HepG2 (cell line): ENCODE data around the gene ZMYND10. TPM values are rescaled to one million over a fixed set of nuclear protein-coding genes. Genes with fewer than 3 reads are reported as not detected.
A peak's percentile ranks its signal among the peaks of the same experiment; 100 is the strongest.

ENCODE experiments used
- ATAC-seq: fragments of 200-7000 bp; cut with Tn5 transposase; 3 replicates; pipeline ENCODE4 v1.9.1; 2020; ENCODE audit warnings: mild to moderate bottlenecking, moderate library complexity
- BruUV-seq: library from RNA; stranded (reverse); fragments of 400-500 nt; replicated peaks from 2 replicates; lab custom pipeline; 2021; lab: Mats Ljungman, UMichigan
- CTCF ChIA-PET: fragments of 300-600 bp; formaldehyde crosslinking; extraction: SDS; loops from one replicate; lab custom pipeline; 2021; ENCODE audit warnings: low total read pairs, inconsistent platforms, low intra/inter-chr PET ratio; lab: Yijun Ruan, JAX
- POLR2A ChIA-PET: fragments of 350-600 bp; sonication (Branson Sonifier 250); formaldehyde crosslinking; loops from one replicate; lab custom pipeline; 2020; ENCODE audit warnings: antibody characterized with exemption, inconsistent platforms; lab: Yijun Ruan, JAX
- DNase-seq: peaks from one replicate; pipeline ENCODE4 v3.0.0-alpha.2; 2015; ENCODE audit warnings: low spot score
- FAIRE-seq: peaks from 3 replicates; lab custom pipeline; 2011; peaks lifted over from hg19 to GRCh38; lab: Jason Lieb, UNC
- H2AFZ ChIP-seq: one replicate; pipeline ENCODE4 v1.6.1; 2011; ENCODE audit warnings: low read length, inconsistent platforms
- H3K27ac ChIP-seq: fragments of 300-600 bp; 3 replicates; pipeline ENCODE4 v1.8.0; 2011; ENCODE audit warnings: mixed run types, mild to moderate bottlenecking, mixed read lengths, low read length, inconsistent platforms; ENCODE audit not compliant: insufficient read depth; ENCODE audit errors: extremely low read length
- H3K27me3 ChIP-seq, 2 experiments: fragments of 200-600 bp in 1 of 2; 2 replicates in 1 of 2; 3 replicates in 1 of 2; pipeline versions ENCODE4 v1.6.0 to v1.8.0; 2011; ENCODE audit warnings: low read length in 2 of 2, mild to moderate bottlenecking in 2 of 2, moderate library complexity in 2 of 2, inconsistent platforms in 1 of 2; ENCODE audit not compliant: insufficient read depth in 2 of 2, control insufficient read depth in 1 of 2
- H3K36me3 ChIP-seq, 2 experiments: fragments of 200-600 bp in 1 of 2; replicated peaks in 1 of 2; 2 replicates in 1 of 2; 3 replicates in 1 of 2; pipeline versions ENCODE4 v1.5.1 to v1.8.0; 2011; ENCODE audit warnings: low read length in 2 of 2, inconsistent platforms in 1 of 2; ENCODE audit not compliant: insufficient read depth in 2 of 2, control insufficient read depth in 1 of 2
- H3K4me1 ChIP-seq: 2 replicates; pipeline ENCODE4 v1.5.1; 2012; ENCODE audit warnings: low read length, inconsistent platforms; ENCODE audit not compliant: insufficient read depth
- H3K4me2 ChIP-seq: 2 replicates; pipeline ENCODE4 v1.6.0; 2011; ENCODE audit warnings: low read depth, low read length, inconsistent platforms
- H3K4me3 ChIP-seq, 3 experiments: fragments of 200-600 bp in 1 of 3; sonication (generic), shearing (Covaris generic) in 1 of 3; replicated peaks in 1 of 3; 2 replicates each; pipeline ENCODE4 v1.5.1; 2011 to 2016; ENCODE audit warnings: low read length in 3 of 3, inconsistent platforms in 2 of 3, low read depth in 2 of 3, mild to moderate bottlenecking in 2 of 3, control low read depth in 1 of 3, mixed read lengths in 1 of 3; ENCODE audit not compliant: insufficient read depth in 1 of 3
- H3K79me2 ChIP-seq: one replicate; pipeline ENCODE4 v1.6.1; 2011; ENCODE audit warnings: low read length, inconsistent platforms; ENCODE audit not compliant: insufficient read depth
- H3K9ac ChIP-seq: 2 replicates; pipeline ENCODE4 v1.6.0; 2011; ENCODE audit warnings: mild to moderate bottlenecking, low read depth, low read length, inconsistent platforms; ENCODE audit not compliant: insufficient read depth
- H3K9me3 ChIP-seq: 2 replicates; pipeline ENCODE4 v1.5.1; 2012; ENCODE audit warnings: mild to moderate bottlenecking, low read length
- H4K20me1 ChIP-seq: 2 replicates; pipeline ENCODE4 v1.6.0; 2011; ENCODE audit warnings: inconsistent platforms, mild to moderate bottlenecking, low read length, moderate library complexity; ENCODE audit not compliant: insufficient read depth
- ATF7 ChIP-seq, 2 experiments: fragments of 450-650 bp in 1 of 2; sonication (generic) in 1 of 2; formaldehyde crosslinking in 1 of 2; IDR thresholded peaks; 2 replicates each; pipeline versions ENCODE4 v1.4.0 to v1.6.1; 2016 to 2020; ENCODE audit warnings: antibody characterized with exemption in 1 of 2, mild to moderate bottlenecking in 1 of 2, missing genetic modification reagents in 1 of 2
- CREB1 ChIP-seq, 2 experiments: fragments of 450-650 bp in 1 of 2; IDR thresholded peaks; 2 replicates each; pipeline ENCODE4 v1.6.1; 2016 to 2017; ENCODE audit warnings: control low read depth in 1 of 2, mild to moderate bottlenecking in 1 of 2, missing compliant biosample characterization in 1 of 2, missing genetic modification characterization in 1 of 2
- GABPB1 ChIP-seq: IDR thresholded peaks from 2 replicates; pipeline ENCODE4 v1.6.1; 2016; ENCODE audit warnings: mild to moderate bottlenecking, missing genetic modification reagents, moderate library complexity, missing compliant biosample characterization
- GATAD2A ChIP-seq: IDR thresholded peaks from 2 replicates; pipeline ENCODE4 v1.6.1; 2016
- KDM6A ChIP-seq: IDR thresholded peaks from 2 replicates; pipeline ENCODE4 v1.6.1; 2016; ENCODE audit warnings: low read depth
- MTA1 ChIP-seq: sonication (generic); formaldehyde crosslinking; IDR thresholded peaks from 2 replicates; pipeline ENCODE4 v1.4.0; 2020; ENCODE audit warnings: missing genetic modification reagents, mild to moderate bottlenecking, borderline replicate concordance
- PRPF4 ChIP-seq: fragments of 200-400 bp; formaldehyde crosslinking; IDR thresholded peaks from 2 replicates; pipeline ENCODE4 v1.6.1; 2016; ENCODE audit warnings: low read length, low read depth; ENCODE audit not compliant: poor library complexity, severe bottlenecking
- ZNF431 ChIP-seq: sonication (generic); formaldehyde crosslinking; IDR thresholded peaks from 2 replicates; pipeline ENCODE4 v1.9.0; 2022; ENCODE audit warnings: missing genetic modification reagents, low read depth, mild to moderate bottlenecking, borderline replicate concordance
- WGBS: methylation state at CpG from one replicate; pipeline ENCODE4 v1.1.6; 2017; ENCODE audit warnings: low lambda C conversion rate; 5-methylcytosine and 5-hydroxymethylcytosine counted together
- in situ Hi-C: cut with HindIII; loops from 2 replicates; pipeline ENCODE4 v1.10.0; 2017; ENCODE audit warnings: low pct_unique_long_range_greater_than_20kb; ENCODE audit not compliant: extremely low pct_ligation_motif_present
- intact Hi-C: fragments of 100-400 bp; cut with micrococcal nuclease; formaldehyde crosslinking; loops from one replicate; pipeline ENCODE4 v1.10.0; 2022; ENCODE audit not compliant: unreplicated experiment
- polyA plus RNA-seq, 8 experiments: library from polyadenylated mRNA; depleted of rRNA in 3 of 8; stranded (reverse) in 7 of 8; unstranded in 1 of 8; fragments of >200 nt; fragmentation: Illumina TruSeq in 4 of 8; extraction: Trizol in 4 of 8; gene quantifications; 2 replicates each; pipeline versions ENCODE4 v1.2.1 to v1.2.3, GENCODE V29; 2011 to 2016; ENCODE audit warnings: low read depth in 4 of 8, missing spikeins in 1 of 8, mixed read lengths in 1 of 8; ENCODE audit not compliant: insufficient read depth in 1 of 8
- total RNA-seq, 5 experiments: library from RNA; depleted of rRNA; stranded (reverse); fragments of >200 nt; fragmentation: Illumina TruSeq; extraction: Trizol; gene quantifications; 2 replicates each; pipeline ENCODE4 v1.2.3, GENCODE V29; 2016; ENCODE audit warnings: low read depth in 1 of 5
- TF ChIP-seq, protein P1 (sequence below): sonication (generic); formaldehyde crosslinking; IDR thresholded peaks from 2 replicates; pipeline ENCODE4 v1.8.1; 2023; ENCODE audit warnings: mild to moderate bottlenecking, missing genetic modification reagents, borderline replicate concordance

ZMYND10 gene
- total and polyA plus RNA-seq, 2 of the 13 experiments (the other 11 are each of a cell fraction or from before 2014, with no cell fraction given) = 0.60 to 0.74 TPM

DNA sequence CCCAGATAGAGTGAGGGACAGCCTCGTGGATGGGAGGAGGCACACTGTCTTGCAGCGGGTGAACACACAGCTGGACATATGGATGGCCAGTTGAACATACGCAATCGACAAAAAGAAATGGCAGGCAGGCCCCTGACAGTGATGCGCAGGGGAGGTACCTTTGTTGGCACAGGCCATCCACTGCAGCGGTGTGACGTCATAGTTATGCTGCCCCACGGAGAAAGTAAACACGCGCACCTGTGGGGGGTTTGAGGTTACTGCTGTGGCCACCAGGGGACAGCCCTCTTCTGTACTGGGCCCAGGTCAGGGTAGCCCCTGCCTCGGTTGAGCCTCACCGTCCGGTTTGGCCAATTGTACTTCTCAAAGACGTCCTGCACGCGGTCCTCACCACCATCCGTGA lies 33.2 kb upstream of the ZMYND10 start:
- ChIA-PET CTCF (no interaction called here), POLR2A (no interaction called here)
- no peak overlapping the region for H3K9ac ChIP-seq
- intact Hi-C loops (no loop called here), in situ Hi-C loops (no loop called here)
- H4K20me1 ChIP-seq = no peaks in the 10 kb centered on the region
- H3K27ac ChIP-seq = no peak overlapping the region
- H3K4me2 ChIP-seq = no peak overlapping the region
- peaks cover 9 to 29% of the 10 kb centered on the region in 2 experiments; a peak in 4 of 5 replicates for H3K27me3 ChIP-seq
- BruUV-seq = no TSS peak
- H2AFZ ChIP-seq = no peak overlapping the region
- ATAC-seq = no peak
- H3K36me3 ChIP-seq = no peaks in the 10 kb centered on the region
- no peak for DNase-seq
- H3K9me3 ChIP-seq = no peaks in the 10 kb centered on the region
- WGBS = 74% methylated on average over 10 of the region's 17 CpGs
- H3K4me3 ChIP-seq = no peak overlapping the region
- peak; percentile 97 for TF ChIP-seq CREB1 (IDR thresholded peaks at IDR 0.05)
- no peak for TF ChIP-seq CREB1 (CRISPR knock-in tag; IDR thresholded peaks at IDR 0.05)
- TF ChIP-seq ZNF431 (CRISPR knock-in tag) = no peak
- peak; percentile 96 for TF ChIP-seq ATF7 (IDR thresholded peaks at IDR 0.05)
- TF ChIP-seq ATF7 (CRISPR knock-in tag; IDR thresholded peaks at IDR 0.05) = no peak
- peaks cover 16% of the 10 kb centered on the region for H3K4me1 ChIP-seq
- no peaks in the 10 kb centered on the region for H3K79me2 ChIP-seq
- FAIRE-seq = no peak

DNA sequence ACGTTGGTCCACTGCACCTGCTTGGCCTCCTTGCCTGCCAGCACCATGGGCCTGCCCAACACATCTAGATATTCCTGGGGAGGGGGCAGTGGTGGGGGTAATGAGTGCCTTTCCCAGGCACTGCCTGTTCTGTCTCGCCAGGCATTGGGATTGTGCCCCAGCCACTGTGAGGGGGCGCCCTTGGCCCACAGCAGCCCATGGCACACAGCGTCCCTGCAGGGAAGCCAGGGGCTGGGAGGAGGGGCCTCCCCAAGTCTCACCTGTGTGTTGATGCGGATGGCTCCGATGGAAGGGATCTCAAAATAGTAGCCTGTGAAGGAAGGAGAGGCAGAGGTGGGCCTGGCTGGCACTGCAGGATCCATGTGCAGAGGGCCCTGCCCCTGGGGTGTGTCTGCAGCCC lies 32.5 kb upstream of the ZMYND10 start:
- Histone ChIP-seq H2AFZ (no peak overlapping the region), H3K4me2 (no peak overlapping the region), H3K9ac (no peak overlapping the region), H3K4me3 (no peak overlapping the region), H3K9me3 (no peaks in the 10 kb centered on the region), H3K4me1 (peaks cover 16% of the 10 kb centered on the region), H4K20me1 (no peaks in the 10 kb centered on the region), H3K36me3 (no peaks in the 10 kb centered on the region), H3K27ac (no peak overlapping the region)
- in situ Hi-C loops = no loop called here
- FAIRE-seq = no peak
- DNase-seq = no peak
- ATAC-seq = no peak
- POLR2A ChIA-PET = no interaction called here
- CTCF ChIA-PET = no interaction called here
- 0% methylated on average over 2 of the region's 6 CpGs for WGBS
- no TSS peak for BruUV-seq
- TF ChIP-seq MTA1 (CRISPR knock-in tag) = no peak
- TF ChIP-seq PRPF4 = no peak
- no peak for TF ChIP-seq GATAD2A
- TF ChIP-seq, protein P1, sequence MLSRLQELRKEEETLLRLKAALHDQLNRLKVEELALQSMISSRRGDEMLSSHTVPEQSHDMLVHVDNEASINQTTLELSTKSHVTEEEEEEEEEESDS = no peak
- no peak for TF ChIP-seq GABPB1 (CRISPR knock-in tag)
- no peak for TF ChIP-seq KDM6A (CRISPR knock-in tag)
- TF ChIP-seq, all 625 proteins: peak for 0
- intact Hi-C loops = no loop called here
- Histone ChIP-seq H3K79me2 (no peaks in the 10 kb centered on the region), H3K27me3 (peaks cover 8 to 23% of the 10 kb centered on the region in 2 experiments; a peak in 4 of 5 replicates)
